ENCODE results near the gene ATG4B.

Gene ATG4B

DNA sequence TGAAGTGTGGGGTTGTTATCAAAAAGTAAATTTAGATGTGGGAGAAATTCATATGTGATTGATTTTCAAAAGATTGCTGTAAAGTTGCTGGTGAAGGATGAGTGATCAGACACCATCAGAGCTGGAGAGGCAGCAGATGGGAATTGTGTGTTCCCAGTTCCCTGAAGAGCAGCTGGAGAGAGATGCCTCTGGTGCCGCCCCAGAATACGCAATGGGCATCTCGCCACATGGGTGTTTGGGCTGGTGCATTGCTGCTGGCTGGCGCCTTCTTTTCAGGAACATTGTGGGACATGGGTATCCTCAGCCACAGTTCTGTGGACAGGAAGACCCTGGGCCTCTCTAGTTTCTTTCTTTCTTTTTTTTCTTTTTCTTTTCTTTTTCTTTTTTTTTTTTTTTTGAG, 11.9 kb downstream of the ATG4B start:
- no peak for TF ChIP-seq CTCF (IDR thresholded peaks at IDR 0.05)

GRCh38 chr2:241649927-241650326, 12.4 kb downstream of the ATG4B start:
- no peak for TF ChIP-seq CTCF (IDR thresholded peaks at IDR 0.05)

DNA sequence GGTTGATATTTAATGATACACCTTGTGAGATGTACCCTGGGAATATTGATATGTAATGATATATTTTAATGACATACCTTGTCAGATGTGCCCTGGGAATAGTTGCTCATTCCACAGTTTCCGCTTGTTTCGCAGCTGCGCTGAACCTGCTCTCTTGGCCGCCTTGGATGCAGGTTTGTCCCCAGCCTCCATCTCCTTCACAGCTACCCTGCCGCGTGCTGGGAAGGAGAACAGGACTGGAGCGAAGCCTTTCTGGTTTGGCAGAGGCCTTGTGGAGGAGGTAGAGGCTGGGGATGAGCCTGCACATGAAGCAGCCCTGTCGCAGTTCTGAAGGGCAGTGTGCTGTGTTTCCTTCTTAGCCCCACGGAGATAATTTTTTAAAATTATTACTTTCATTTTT, 14.6 kb downstream of the ATG4B start:
- no peak for TF ChIP-seq CTCF (IDR thresholded peaks at IDR 0.05)

DNA sequence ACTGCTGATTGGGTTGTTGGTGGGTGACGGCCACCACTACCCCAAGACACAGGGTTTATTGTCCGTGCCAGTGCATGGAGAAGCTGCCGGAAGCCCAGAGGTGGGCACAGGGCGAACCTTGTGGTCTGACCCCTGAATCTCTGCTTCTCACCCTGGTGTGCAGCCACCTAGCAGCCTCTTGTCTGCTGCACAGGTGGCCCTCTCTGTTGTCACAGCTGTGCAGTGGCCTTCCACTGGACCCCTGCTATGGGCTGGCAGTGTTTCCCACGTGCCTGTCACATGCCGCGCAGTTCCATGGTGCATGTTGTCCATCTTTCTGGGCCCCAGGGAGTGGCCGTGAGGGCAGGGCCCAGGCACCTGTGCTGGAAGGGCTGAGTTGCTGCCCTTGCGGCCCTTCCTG, 15.2 kb downstream of the ATG4B start:
- no peak for TF ChIP-seq CTCF (IDR thresholded peaks at IDR 0.05)

DNA sequence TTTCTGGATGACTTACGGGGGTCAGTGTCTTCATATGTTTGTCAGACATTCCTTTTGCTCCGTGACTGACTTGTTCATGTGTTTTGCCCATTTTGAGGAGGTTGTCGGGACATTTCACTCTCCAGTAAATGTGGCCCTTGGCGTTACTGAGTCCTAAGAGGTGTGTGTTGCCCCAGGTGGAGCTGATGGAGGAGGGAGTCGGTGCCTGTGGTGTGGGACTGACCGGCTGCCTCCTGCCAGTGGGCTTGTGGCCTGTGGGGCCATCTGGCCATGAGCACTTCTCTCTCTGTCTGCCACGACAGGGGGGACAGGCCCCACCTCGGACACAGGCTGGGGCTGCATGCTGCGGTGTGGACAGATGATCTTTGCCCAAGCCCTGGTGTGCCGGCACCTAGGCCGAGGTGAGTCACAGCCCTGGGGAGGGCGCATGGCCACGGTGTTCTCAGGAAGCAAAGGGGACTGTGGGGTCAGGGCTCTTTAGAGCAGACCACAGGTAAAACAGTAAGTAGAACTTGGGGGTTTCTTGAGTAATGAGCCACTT, 15.8 kb downstream of the ATG4B start:
- TF ChIP-seq CTCF (IDR thresholded peaks at IDR 0.05) = no peak

GRCh38 chr2:241654551-241654950, 17.1 kb downstream of the ATG4B start:
- no peak for TF ChIP-seq CTCF (IDR thresholded peaks at IDR 0.05)

- no peak for TF ChIP-seq CTCF (IDR thresholded peaks at IDR 0.05)
Measured at GRCh38 chr2:241655516-241656189, 18.2 kb downstream of the ATG4B start.
